Kidney (tissue), 14 donors: Measurements from ENCODE around the gene MLLT3. TPM values are rescaled to one million over a fixed set of nuclear protein-coding genes. Genes with fewer than 3 reads are reported as not detected.
A peak's percentile ranks its signal among the peaks of the same experiment; 100 is the strongest.
"Not testable (repeated sequence)": the region's sequence is repeated elsewhere in the genome, so short reads cannot be mapped to it uniquely, and the experiment has no call there.

ENCODE experiments used
- DNase-seq, 5 donors: peaks; one replicate each; pipeline ENCODE4 v3.0.0-alpha.2; 2013 to 2020
- FAIRE-seq: peaks from 2 replicates; lab custom pipeline; 2012; peaks lifted over from hg19 to GRCh38; lab: Jason Lieb, UNC
- H3K27ac ChIP-seq, 2 donors: one replicate each; pipeline ENCODE4 v1.7.0; 2013; ENCODE audit warnings: low read depth in 2 of 2, low read length in 2 of 2, inconsistent platforms in 1 of 2
- H3K27me3 ChIP-seq: one replicate; pipeline ENCODE4 v1.7.1; 2013; ENCODE audit warnings: low read length, inconsistent platforms; ENCODE audit not compliant: control insufficient read depth, insufficient read depth
- H3K36me3 ChIP-seq, 3 donors: one replicate each; pipeline versions ENCODE4 v1.7.0 to v1.7.1; 2013; ENCODE audit warnings: low read length in 3 of 3, control low read depth in 1 of 3, inconsistent platforms in 1 of 3; ENCODE audit not compliant: insufficient read depth in 3 of 3, control insufficient read depth in 2 of 3
- H3K4me1 ChIP-seq, 3 donors: one replicate each; pipeline versions ENCODE4 v1.7.0 to v1.7.1; 2013; ENCODE audit warnings: low read length in 3 of 3, inconsistent platforms in 1 of 3, low read depth in 1 of 3; ENCODE audit not compliant: control insufficient read depth in 2 of 3, insufficient read depth in 2 of 3
- H3K4me3 ChIP-seq, 3 donors: one replicate each; pipeline versions ENCODE4 v1.7.0 to v1.8.1; 2013; ENCODE audit warnings: low read length in 3 of 3, control low read depth in 1 of 3, inconsistent platforms in 1 of 3
- H3K9ac ChIP-seq, 3 donors: one replicate each; pipeline versions ENCODE4 v1.7.0 to v1.7.1; 2013; ENCODE audit warnings: low read length in 3 of 3, control low read depth in 1 of 3, inconsistent platforms in 1 of 3
- H3K9me3 ChIP-seq, 3 donors: one replicate each; pipeline versions ENCODE4 v1.7.0 to v1.7.1; 2013; ENCODE audit warnings: low read length in 3 of 3, control low read depth in 1 of 3, inconsistent platforms in 1 of 3; ENCODE audit not compliant: control insufficient read depth in 2 of 3, insufficient read depth in 1 of 3
- CTCF ChIP-seq: IDR thresholded peaks from 3 replicates; pipeline ENCODE4 v1.5.1; 2012; ENCODE audit warnings: mild to moderate bottlenecking, moderate library complexity, borderline replicate concordance; ENCODE audit not compliant: insufficient read depth; ENCODE audit errors: extremely low read depth
- intact Hi-C: fragments of 100-400 bp; cut with DNase I; formaldehyde crosslinking; loops from one replicate; pipeline ENCODE4 v1.11.1; 2022
- polyA plus RNA-seq: library from polyadenylated mRNA; stranded (reverse); fragments of 350-450 nt; fragmentation: Illumina TruSeq; extraction: RNeasy Lipid Tissue Mini Kit (QIAGEN cat#74804); gene quantifications from one replicate; pipeline ENCODE4 v1.2.3, GENCODE V29; 2014; ENCODE audit warnings: low read depth, low replicate concordance; ENCODE audit not compliant: insufficient read depth
- total RNA-seq: library from RNA; stranded (reverse); fragmentation: NEBNext Ultra II Directional; extraction: Animal tissue kit (Norgen Biotek cat#: 25700); gene quantifications from one replicate; pipeline ENCODE4 v1.2.1, GENCODE V29; 2021
- donor health status: control.
- donor health status: control.
- donor health status: control.
- donor health status: control.
- donor health status: control.
- donor health status: DM: yes; HTN: yes; CAD: no.
- donor health status: Normal renal cell carcinoma (clear cell type).

Gene MLLT3
- total and polyA plus RNA-seq, 2 donors from 2014 or later, result 15.8 to 19.7 TPM

- H3K9me3 ChIP-seq, result no peaks in the 10 kb centered on the region
- H3K27me3 ChIP-seq, result no peaks in the 10 kb centered on the region
- H3K4me3 ChIP-seq, result peak overlapping the region; percentile 50 to 75 (median 71)
- FAIRE-seq (no peak), DNase-seq (peak in 3 of 5 donors; percentile 14 to 32 (median 15))
- H3K36me3 ChIP-seq, result no peaks in the 10 kb centered on the region
- no peak for TF ChIP-seq CTCF
- peaks cover 0 to 4% (median 0%) of the 10 kb centered on the region in 3 donors for H3K4me1 ChIP-seq
- no peak overlapping the region for H3K27ac ChIP-seq
- intact Hi-C loops, result no loop called here
- H3K9ac ChIP-seq, result peak overlapping the region in 2 of 3 donors; percentile 33 to 65
Observed at GRCh38 chr9:20658677-20659473, 36.6 kb upstream of the MLLT3 start.

- H3K36me3 ChIP-seq, H3K27me3 ChIP-seq, FAIRE-seq, H3K27ac ChIP-seq, DNase-seq, H3K9me3 ChIP-seq, H3K4me1 ChIP-seq, intact Hi-C loops: not testable (repeated sequence)
- peak overlapping the region in 2 of 3 donors; percentile 33 to 65 for H3K9ac ChIP-seq
- peak overlapping the region; percentile 50 to 75 (median 71) for H3K4me3 ChIP-seq
Observed at GRCh38 chr9:20658246-20658667, 36.0 kb upstream of the MLLT3 start.

GRCh38 chr9:20651939-20652338 lies 29.6 kb upstream of the MLLT3 start:
- intact Hi-C loops, result no loop called here
- Histone ChIP-seq H3K4me1 (no peaks in the 10 kb centered on the region), H3K27me3 (no peaks in the 10 kb centered on the region), H3K4me3 (no peak overlapping the region), H3K27ac (no peak overlapping the region), H3K36me3 (no peaks in the 10 kb centered on the region), H3K9ac (no peak overlapping the region), H3K9me3 (no peaks in the 10 kb centered on the region)
- no peak for DNase-seq
- TF ChIP-seq CTCF, result no peak
- no peak for FAIRE-seq

- H3K9me3 ChIP-seq, result no peaks in the 10 kb centered on the region
Observed at GRCh38 chr9:20650750-20651299, 28.5 kb upstream of the MLLT3 start.

More at GRCh38 chr9:20650750-20651299, 28.5 kb upstream of the MLLT3 start:
- no peaks in the 10 kb centered on the region for H3K4me1 ChIP-seq
- H3K4me3 ChIP-seq, result no peak overlapping the region
- no peaks in the 10 kb centered on the region for H3K36me3 ChIP-seq
- H3K9ac ChIP-seq, result no peak overlapping the region
- FAIRE-seq (no peak), DNase-seq (no peak)
- no peak for TF ChIP-seq CTCF
- intact Hi-C loops, result no loop called here
- H3K27me3 ChIP-seq, result no peaks in the 10 kb centered on the region
- H3K27ac ChIP-seq, result no peak overlapping the region
